HEK293T (cell line): ENCODE results near the gene RAPGEF4.

Experiments used
- ARNT ChIP-seq: fragments of 450-650 bp; IDR thresholded peaks from 2 replicates; pipeline ENCODE4 v1.6.1; 2017; ENCODE audit warnings: mild to moderate bottlenecking
- BHLHE40 ChIP-seq: fragments of 450-650 bp; IDR thresholded peaks from 2 replicates; pipeline ENCODE4 v1.6.1; 2016; ENCODE audit warnings: mild to moderate bottlenecking, moderate library complexity, borderline replicate concordance
- ELF4 ChIP-seq: fragments of 450-650 bp; IDR thresholded peaks from 2 replicates; pipeline ENCODE4 v1.6.1; 2017; ENCODE audit warnings: antibody characterized with exemption
- FOXA1 ChIP-seq: fragments of 450-650 bp; IDR thresholded peaks from 2 replicates; pipeline ENCODE4 v1.6.1; 2016; ENCODE audit warnings: mild to moderate bottlenecking
- FOXM1 ChIP-seq: fragments of 450-650 bp; IDR thresholded peaks from 2 replicates; pipeline ENCODE4 v1.6.1; 2017; ENCODE audit warnings: mild to moderate bottlenecking, borderline replicate concordance
- SP1 ChIP-seq: fragments of 450-650 bp; IDR thresholded peaks from 2 replicates; pipeline ENCODE4 v1.6.1; 2017
- SUZ12 ChIP-seq: fragments of 450-650 bp; IDR thresholded peaks from 2 replicates; pipeline ENCODE4 v1.6.1; 2016; ENCODE audit warnings: mild to moderate bottlenecking

- TF ChIP-seq FOXA1 (no peak), FOXM1 (no peak), BHLHE40 (no peak), SUZ12 (no peak), ARNT (no peak), ELF4 (no peak), SP1 (no peak)
Observed at GRCh38 chr2:172894689-172895387, 159.2 kb downstream of the RAPGEF4 start.
